HFFc6 (cell line): Measurements from ENCODE around the gene MYO3B. TPM values are rescaled to one million over a fixed set of nuclear protein-coding genes. Genes with fewer than 3 reads are reported as not detected.

ENCODE experiments used
- DNase-seq: peaks from one replicate; pipeline ENCODE4 v3.0.0-alpha.2; 2018
- H3K27ac Mint-ChIP-seq: 2 replicates; pipeline ENCODE4 v1.8.0; 2020; ENCODE audit warnings: mild to moderate bottlenecking, mixed read lengths
- H3K27me3 Mint-ChIP-seq: 2 replicates; pipeline ENCODE4 v1.8.0; 2021; ENCODE audit warnings: mild to moderate bottlenecking, moderate library complexity, mixed read lengths; ENCODE audit not compliant: insufficient read depth
- H3K36me3 Mint-ChIP-seq: 2 replicates; pipeline ENCODE4 v1.8.0; 2021; ENCODE audit warnings: low read depth, mixed read lengths
- H3K4me1 Mint-ChIP-seq: 2 replicates; pipeline ENCODE4 v1.8.0; 2020; ENCODE audit warnings: low read depth, mixed read lengths
- H3K4me3 Mint-ChIP-seq: 2 replicates; pipeline ENCODE4 v1.8.0; 2020; ENCODE audit warnings: mild to moderate bottlenecking, moderate library complexity, mixed read lengths
- H3K9me3 Mint-ChIP-seq: 2 replicates; pipeline ENCODE4 v1.8.0; 2020; ENCODE audit warnings: mild to moderate bottlenecking, mixed read lengths
- CTCF ChIP-seq: fragments of 200-600 bp; sonication (generic); IDR thresholded peaks from 2 replicates; pipeline ENCODE4 v1.5.0; 2021; ENCODE audit warnings: antibody characterized with exemption, mild to moderate bottlenecking
- total RNA-seq, 6 experiments: library from RNA; stranded (reverse); fragmentation: NEBNext Ultra II Directional; extraction: Animal tissue kit (Norgen Biotek cat#: 25700); gene quantifications; 2 replicates in 1 of 6; 3 replicates in 5 of 6; pipeline ENCODE4 v1.2.3, GENCODE V29; 2021

MYO3B gene
- total RNA-seq, 6 experiments from 2014 or later, result not detected

- no peak for TF ChIP-seq CTCF
- peaks cover 1% of the 10 kb centered on the region; the same call in 1 of the 2 replicates for H3K27me3 Mint-ChIP-seq
- H3K9me3 Mint-ChIP-seq, result no peaks in the 10 kb centered on the region
- no peak overlapping the region for H3K4me3 Mint-ChIP-seq
- no peak for DNase-seq
- no peak overlapping the region for H3K27ac Mint-ChIP-seq
- H3K4me1 Mint-ChIP-seq, result no peaks in the 10 kb centered on the region
- no peaks in the 10 kb centered on the region for H3K36me3 Mint-ChIP-seq
Measured at GRCh38 chr2:170336408-170336807, 158.5 kb downstream of the MYO3B start.

- Mint-ChIP-seq H3K4me1 (no peaks in the 10 kb centered on the region), H3K27me3 (peaks cover 1% of the 10 kb centered on the region; the same call in 1 of the 2 replicates)
Measured at GRCh38 chr2:170336916-170337315, 159.0 kb downstream of the MYO3B start.

GRCh38 chr2:170339322-170339721, 161.4 kb downstream of the MYO3B start:
- Mint-ChIP-seq H3K4me1 (no peaks in the 10 kb centered on the region), H3K27ac (no peak overlapping the region)
- DNase-seq, result no peak

More at GRCh38 chr2:170336916-170337315, 159.0 kb downstream of the MYO3B start:
- Mint-ChIP-seq H3K9me3 (no peaks in the 10 kb centered on the region), H3K4me3 (no peak overlapping the region), H3K36me3 (no peaks in the 10 kb centered on the region), H3K27ac (no peak overlapping the region)
- no peak for DNase-seq
- no peak for TF ChIP-seq CTCF

GRCh38 chr2:170339750-170340692, 162.1 kb downstream of the MYO3B start:
- no peak overlapping the region for H3K4me3 Mint-ChIP-seq
- H3K27me3 Mint-ChIP-seq, result peaks cover 1% of the 10 kb centered on the region; the same call in 1 of the 2 replicates
- no peaks in the 10 kb centered on the region for H3K4me1 Mint-ChIP-seq
- no peak for TF ChIP-seq CTCF
- no peaks in the 10 kb centered on the region for H3K9me3 Mint-ChIP-seq
- H3K36me3 Mint-ChIP-seq, result no peaks in the 10 kb centered on the region
- no peak for DNase-seq
- no peak overlapping the region for H3K27ac Mint-ChIP-seq

More at GRCh38 chr2:170339322-170339721, 161.4 kb downstream of the MYO3B start:
- H3K4me3 Mint-ChIP-seq, result no peak overlapping the region
- no peak for TF ChIP-seq CTCF
- no peaks in the 10 kb centered on the region for H3K36me3 Mint-ChIP-seq
- H3K9me3 Mint-ChIP-seq, result no peaks in the 10 kb centered on the region
- H3K27me3 Mint-ChIP-seq, result peaks cover 1% of the 10 kb centered on the region; the same call in 1 of the 2 replicates

GRCh38 chr2:170340693-170341068, 162.7 kb downstream of the MYO3B start:
- Mint-ChIP-seq H3K4me3 (no peak overlapping the region), H3K4me1 (no peaks in the 10 kb centered on the region), H3K27me3 (peaks cover 1% of the 10 kb centered on the region; the same call in 1 of the 2 replicates), H3K36me3 (no peaks in the 10 kb centered on the region), H3K27ac (no peak overlapping the region), H3K9me3 (no peaks in the 10 kb centered on the region)
- DNase-seq, result no peak
- no peak for TF ChIP-seq CTCF
